ENCODE data around the gene MRPS14.

- TF ChIP-seq, protein P1, sequence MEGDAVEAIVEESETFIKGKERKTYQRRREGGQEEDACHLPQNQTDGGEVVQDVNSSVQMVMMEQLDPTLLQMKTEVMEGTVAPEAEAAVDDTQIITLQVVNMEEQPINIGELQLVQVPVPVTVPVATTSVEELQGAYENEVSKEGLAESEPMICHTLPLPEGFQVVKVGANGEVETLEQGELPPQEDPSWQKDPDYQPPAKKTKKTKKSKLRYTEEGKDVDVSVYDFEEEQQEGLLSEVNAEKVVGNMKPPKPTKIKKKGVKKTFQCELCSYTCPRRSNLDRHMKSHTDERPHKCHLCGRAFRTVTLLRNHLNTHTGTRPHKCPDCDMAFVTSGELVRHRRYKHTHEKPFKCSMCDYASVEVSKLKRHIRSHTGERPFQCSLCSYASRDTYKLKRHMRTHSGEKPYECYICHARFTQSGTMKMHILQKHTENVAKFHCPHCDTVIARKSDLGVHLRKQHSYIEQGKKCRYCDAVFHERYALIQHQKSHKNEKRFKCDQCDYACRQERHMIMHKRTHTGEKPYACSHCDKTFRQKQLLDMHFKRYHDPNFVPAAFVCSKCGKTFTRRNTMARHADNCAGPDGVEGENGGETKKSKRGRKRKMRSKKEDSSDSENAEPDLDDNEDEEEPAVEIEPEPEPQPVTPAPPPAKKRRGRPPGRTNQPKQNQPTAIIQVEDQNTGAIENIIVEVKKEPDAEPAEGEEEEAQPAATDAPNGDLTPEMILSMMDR (IDR thresholded peaks at IDR 0.05) = no peak
- no peak for TF ChIP-seq POLR2A (IDR thresholded peaks at IDR 0.05)
These were observed 12.6 kb upstream of the MRPS14 start for GRCh38 chr1:175035865-175036264.
